ENCODE data around the gene PGBD5. TPM values are rescaled to one million over a fixed set of nuclear protein-coding genes. Genes with fewer than 3 reads are reported as not detected.

Gene PGBD5
- total RNA-seq, 1 donor from 2014 or later: 0.12 TPM

- DNase-seq (ENCODE audit: extremely low read depth, low read depth, low spot score): no peak
Observed at GRCh38 chr1:230398856-230399255, 27.3 kb downstream of the PGBD5 start.

DNA sequence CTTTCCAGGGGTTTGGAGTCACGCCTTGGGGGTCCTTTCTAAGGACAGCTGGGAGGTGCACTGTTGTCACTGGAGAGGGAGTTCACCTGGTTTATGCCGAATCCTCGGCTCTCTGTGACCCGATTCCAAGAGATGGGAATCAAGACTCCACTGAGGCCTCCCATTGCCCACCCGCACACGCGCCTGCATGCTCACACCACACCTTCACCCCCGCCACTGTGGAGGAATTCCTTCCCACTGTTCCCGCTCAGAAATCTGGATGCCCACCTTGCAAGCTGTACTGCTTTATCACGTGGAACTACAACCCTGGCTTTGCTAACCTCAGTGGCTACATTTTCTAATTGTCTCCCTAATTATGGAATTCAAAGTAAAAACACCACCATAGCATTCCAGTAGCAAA is 29.2 kb downstream of the PGBD5 start:
- no peak for DNase-seq (ENCODE audit: extremely low read depth, low read depth, low spot score)

DNA sequence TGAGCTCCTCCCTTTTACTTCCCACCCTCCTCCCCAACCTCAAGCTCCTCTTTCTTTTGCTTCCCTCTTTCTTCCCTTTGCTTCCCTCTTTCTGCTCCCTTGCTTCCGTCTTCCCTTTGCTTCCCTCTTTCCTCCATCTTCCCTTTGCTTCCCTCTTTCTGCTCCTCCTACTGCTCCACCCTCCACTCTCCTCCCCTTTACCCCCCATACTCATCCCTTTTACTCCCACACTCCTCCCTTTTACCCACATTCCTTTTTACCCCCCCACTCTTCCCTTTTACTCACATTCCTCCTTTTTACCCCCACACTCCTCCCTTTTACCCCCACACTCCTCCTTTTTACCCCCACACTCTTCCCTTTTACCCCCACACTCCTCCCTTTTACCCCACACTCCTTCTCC is 30.2 kb downstream of the PGBD5 start:
- no peak for DNase-seq (ENCODE audit: extremely low read depth, low read depth, low spot score)

DNA sequence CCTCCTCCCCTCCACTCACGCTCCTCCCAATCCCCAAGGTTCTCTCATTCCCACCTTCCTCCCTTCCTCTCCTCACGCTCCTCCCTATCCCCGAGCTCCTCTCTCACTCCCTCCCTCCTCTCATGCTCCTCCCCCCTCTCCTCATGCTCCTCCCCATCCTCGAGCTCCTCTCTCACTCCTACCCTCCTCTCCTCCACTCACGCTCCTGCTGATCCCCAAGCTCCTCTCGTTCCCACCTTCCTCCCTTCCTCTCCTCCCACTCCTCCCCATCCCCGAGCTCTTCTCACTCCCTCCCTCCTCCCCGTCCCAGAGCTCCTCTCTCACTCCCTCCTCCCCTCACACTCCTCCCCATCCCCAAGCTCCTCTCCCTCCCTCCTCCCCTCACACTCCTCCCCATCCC is 31.4 kb downstream of the PGBD5 start:
- no peak for DNase-seq (ENCODE audit: extremely low read depth, low read depth, low spot score)

- no peak for DNase-seq (ENCODE audit: extremely low read depth, low read depth, low spot score)
Observed at GRCh38 chr1:230394134-230394533, 32.0 kb downstream of the PGBD5 start.

DNA sequence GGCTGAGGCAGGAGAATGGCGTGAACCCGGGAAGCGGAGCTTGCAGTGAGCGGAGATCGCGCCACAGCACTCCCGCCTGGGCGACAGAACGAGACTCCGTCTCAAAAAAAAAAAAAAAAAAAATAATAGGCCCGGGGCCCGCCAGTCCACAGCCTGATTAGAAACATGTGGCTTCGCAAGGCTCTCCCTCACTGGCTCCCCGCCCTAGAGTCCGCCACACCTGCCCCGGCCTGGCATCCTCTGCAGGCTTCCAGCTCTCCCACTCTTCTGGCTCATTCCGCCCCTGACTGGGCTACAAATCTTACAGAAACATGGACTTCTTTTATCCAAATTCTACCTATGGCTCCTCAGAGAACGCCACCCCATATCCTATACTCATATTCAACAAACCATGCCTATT is 32.4 kb downstream of the PGBD5 start:
- DNase-seq (ENCODE audit: extremely low read depth, low read depth, low spot score): no peak

GRCh38 chr1:230392920-230393521 is 33.1 kb downstream of the PGBD5 start:
- no peak for DNase-seq (ENCODE audit: extremely low read depth, low read depth, low spot score)

DNA sequence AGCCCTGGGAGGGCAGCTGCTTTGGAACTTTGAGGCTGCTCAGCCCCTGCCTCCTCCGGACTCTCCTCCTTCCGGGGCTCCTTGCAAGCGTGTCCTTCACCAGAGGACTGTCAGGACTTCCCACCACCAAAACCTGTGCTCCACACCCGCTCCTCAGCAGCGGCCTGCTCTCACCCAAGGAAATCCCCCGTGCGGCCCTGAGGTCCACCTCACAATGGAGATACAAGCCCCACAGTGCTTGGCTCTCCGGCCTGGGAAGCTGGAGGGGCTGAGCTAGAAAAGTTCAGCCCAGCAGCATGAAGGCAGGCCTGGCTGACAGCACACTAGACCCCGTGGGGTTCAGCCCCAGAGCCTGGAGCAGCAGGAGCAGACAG is 33.6 kb downstream of the PGBD5 start:
- DNase-seq (ENCODE audit: extremely low read depth, low read depth, low spot score): no peak

DNA sequence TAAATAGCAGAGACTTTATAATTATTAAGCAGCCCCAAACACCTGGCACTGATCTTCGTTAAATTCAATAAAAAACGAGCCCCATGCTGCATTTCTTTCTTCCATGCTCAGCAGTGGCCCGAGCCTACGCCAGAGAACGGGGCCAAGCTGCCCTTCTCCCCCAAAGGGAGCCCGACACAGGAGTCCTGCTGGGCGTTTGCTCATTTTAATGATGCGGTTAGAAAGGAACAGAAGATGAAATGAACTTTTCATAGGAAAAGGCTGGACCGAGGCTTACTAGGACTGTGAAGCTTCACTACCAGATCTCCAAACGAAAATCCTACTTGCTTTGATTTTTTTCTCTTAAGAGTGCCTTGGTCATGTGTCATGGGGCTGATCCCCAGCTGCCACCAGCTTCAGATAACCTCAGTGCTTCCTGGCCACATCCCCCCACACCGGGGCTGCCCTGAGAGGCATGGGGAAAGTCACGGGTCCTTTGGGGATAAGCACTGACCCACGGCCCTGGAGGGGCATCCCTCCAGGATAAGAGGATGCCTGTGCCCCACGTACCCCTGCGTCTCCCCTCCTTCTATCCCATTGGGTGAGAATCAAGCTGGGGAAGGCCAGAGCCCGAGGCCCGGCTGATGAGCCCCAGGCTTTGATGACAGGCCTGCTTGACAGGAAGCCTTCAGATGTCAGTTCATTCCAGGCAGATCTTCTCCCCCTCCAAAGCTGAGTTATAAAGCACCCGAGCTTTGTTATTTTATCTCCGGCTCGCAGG is 34.2 kb downstream of the PGBD5 start:
- no peak for DNase-seq (ENCODE audit: extremely low read depth, low read depth, low spot score)

GRCh38 chr1:230390371-230390770 is 35.8 kb downstream of the PGBD5 start:
- DNase-seq (ENCODE audit: extremely low read depth, low read depth, low spot score): no peak

DNA sequence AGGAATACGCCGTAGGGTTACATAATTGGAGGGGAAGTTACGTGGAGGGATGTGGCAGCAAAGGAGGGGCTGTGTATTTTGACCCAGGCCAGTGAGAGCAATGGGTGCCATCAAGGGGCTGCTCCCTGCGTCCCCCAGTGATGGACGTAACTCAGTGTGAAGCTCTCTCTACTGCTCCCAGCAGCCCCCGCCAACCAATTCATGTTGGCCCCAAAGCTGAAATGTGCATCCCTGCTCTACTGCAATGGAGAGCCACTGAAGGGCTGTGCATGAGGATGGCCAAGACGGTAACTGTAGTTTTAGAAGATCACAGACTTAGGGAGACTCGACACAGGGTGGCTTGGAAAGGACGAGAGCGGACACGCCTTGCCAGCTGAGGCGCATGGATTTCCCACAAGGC is 38.3 kb downstream of the PGBD5 start:
- no peak for DNase-seq (ENCODE audit: extremely low read depth, low read depth, low spot score)

GRCh38 chr1:230387296-230387695 is 38.8 kb downstream of the PGBD5 start:
- no peak for DNase-seq (ENCODE audit: extremely low read depth, low read depth, low spot score)

DNA sequence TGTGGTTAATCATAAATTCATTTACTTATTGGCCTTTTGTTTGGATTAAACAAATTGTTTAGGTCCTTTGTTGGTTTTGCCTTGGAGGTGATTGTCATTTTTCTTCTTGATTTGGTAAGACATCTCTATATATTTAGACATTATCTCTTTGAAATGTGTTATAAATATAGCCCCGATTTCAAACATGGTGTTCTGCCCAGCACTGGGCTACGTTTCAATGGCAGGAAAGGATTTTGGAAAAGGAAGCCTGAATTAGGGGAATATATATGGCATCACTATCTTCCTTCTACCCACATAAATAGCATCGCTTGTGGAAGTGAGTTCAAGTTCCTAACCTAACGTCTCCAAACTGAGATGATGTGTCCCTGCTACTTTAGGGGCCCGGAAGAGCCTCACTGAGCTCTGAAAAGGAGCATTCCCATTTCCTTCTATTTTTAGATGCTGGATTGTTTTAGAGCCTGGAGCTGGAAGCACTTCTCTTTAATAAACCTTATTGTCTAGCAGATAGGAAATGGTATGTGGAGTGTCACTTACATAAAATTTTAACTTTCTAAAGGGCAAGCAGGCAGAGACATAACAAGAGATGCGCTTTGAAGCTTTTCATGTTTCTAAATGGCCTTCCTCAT is 39.4 kb downstream of the PGBD5 start:
- no peak for DNase-seq (ENCODE audit: extremely low read depth, low read depth, low spot score)

DNA sequence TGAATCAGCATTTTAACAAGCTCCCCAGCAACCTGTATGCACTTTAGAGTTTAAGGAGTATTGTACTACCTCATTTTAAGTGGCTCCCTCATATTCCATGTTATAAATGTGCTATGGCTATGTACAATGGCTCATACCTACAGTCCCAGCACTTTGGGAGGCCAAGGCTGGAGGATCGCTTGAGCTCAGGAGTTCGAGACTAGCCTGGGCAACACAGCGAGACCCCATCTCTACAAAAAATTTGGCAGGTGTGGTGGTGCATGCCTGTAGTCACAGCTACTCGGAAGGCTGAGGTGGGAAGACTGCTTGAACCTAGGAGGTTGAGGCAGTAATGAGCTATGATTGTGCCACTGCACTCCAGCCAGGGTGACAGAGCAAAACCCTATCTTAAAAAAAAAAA is 40.2 kb downstream of the PGBD5 start:
- no peak for DNase-seq (ENCODE audit: extremely low read depth, low read depth, low spot score)

- DNase-seq (ENCODE audit: extremely low read depth, low read depth, low spot score): no peak
Observed at GRCh38 chr1:230385158-230385450, 41.0 kb downstream of the PGBD5 start.

- no peak for DNase-seq (ENCODE audit: extremely low read depth, low read depth, low spot score)
Observed at GRCh38 chr1:230384380-230385157, 41.6 kb downstream of the PGBD5 start.

GRCh38 chr1:230383425-230383824 is 42.7 kb downstream of the PGBD5 start:
- no peak for DNase-seq (ENCODE audit: extremely low read depth, low read depth, low spot score)

DNA sequence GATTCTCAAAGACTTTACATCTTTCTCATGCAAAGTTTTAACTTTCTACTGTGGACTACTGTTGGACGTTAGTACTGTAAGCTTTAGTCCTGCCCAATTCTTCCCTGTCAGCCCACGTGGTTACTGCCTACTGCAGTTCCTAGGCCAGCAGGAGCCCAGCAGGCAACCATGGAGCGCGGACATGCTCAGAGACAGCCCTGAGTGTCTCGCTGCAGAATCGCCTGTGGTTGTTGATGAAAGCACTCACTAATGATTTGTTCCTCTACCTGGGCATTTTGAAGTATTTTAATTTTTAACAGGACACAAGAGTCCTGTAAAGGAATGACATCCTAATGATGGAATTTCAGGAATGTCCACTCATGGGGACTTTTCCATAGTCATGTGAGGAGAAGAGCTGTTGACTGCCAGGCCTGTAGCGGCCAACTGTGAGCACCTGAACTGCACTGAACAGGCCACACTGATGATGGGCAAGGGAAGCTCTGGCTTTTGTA is 44.1 kb downstream of the PGBD5 start:
- DNase-seq (ENCODE audit: extremely low read depth, low read depth, low spot score): no peak

DNA sequence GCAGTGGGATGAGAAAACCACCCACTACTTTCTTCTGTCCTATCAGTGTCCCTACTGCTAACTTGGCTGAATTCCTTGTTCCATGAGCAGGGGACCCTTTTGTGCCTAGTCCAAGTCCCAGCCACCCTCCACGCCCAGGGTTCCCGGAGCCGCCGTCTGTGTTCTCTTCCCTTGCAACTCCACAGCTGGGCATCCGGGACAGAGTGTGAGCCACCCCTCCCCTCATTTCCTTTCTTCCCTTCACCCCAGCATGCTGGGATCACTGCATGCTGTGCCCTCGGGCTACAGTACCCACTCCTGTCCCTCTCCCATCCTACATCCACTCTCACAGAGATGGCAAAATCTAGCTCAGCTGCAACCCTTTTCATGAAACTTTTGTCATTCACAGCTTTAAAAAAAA is 44.5 kb downstream of the PGBD5 start:
- DNase-seq (ENCODE audit: extremely low read depth, low read depth, low spot score): no peak

DNA sequence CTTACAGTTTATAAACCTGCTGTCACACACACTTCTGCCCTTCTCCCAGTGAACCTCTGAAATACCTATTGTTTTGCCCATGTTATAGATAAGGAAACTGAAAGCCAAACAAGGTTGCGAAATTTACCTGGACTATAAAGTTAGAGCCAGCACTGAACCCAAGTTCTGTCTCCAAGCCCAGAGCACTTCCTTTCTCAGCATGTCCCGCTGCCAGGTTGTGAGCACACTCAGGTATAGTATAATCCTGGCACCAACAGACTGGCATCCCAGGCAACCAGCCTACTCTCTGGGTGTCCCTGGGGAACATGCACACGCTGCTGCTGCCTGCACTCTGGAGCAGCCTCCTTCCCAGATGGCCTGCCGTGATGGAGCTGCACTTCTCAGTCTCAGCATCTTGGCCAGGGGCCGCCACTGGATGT is 45.1 kb downstream of the PGBD5 start:
- no peak for DNase-seq (ENCODE audit: extremely low read depth, low read depth, low spot score)

DNA sequence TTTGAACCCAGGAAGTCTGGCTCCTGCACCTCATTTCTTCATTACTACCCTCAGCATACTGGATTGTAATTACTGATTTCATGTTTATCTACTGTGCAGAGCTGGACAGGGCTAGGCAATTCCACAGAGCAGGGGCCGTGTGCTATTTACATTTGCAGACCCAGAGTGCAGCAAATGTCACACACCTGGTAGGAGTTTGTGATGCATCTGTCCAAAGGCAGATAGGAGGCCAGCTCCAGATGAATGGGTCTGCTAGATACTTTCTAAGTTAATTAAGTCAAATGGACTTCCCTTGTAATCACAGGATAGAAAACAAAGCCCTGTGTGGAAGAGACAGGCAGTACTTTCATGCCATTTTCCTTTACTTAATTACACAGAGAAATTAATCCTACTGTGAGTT is 46.2 kb downstream of the PGBD5 start:
- DNase-seq (ENCODE audit: extremely low read depth, low read depth, low spot score): no peak

DNA sequence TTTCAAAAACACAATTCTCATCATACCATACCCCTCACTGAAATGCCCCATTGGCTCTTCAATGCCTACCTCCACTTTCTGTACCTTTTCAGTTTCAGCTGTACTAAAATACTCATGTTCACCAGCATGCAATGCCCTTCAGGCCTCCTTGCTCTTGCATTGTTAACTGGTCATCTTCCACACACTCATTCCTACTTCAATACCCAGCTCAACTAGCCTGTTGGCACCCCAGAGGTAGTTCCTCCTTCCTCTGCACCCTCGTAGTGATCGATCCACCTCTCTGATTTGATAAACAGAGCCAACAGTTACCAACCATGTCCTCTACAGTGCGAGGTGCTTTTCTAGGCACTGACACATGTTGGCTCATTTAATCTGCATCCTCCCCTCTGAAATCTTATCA is 46.7 kb downstream of the PGBD5 start:
- no peak for DNase-seq (ENCODE audit: extremely low read depth, low read depth, low spot score)

All from glomerular endothelial cell (primary cell).